ENCODE data around the gene UXS1. TPM values are rescaled to one million over a fixed set of nuclear protein-coding genes. Genes with fewer than 3 reads are reported as not detected.

Gene UXS1
- total and polyA plus RNA-seq, 8 donors: 4.3 to 23.6 (median 10.4) TPM

GRCh38 chr2:106191511-106192016, 2.5 kb downstream of the UXS1 start:
- no peak overlapping the region for H3K4me3 ChIP-seq
- H3K4me1 ChIP-seq: peaks cover 0 to 8% (median 5%) of the 10 kb centered on the region in 3 donors
- ATAC-seq (no peak), DNase-seq (peak in 1 of 6 donors; percentile 30), FAIRE-seq (no peak)
- no peaks in the 10 kb centered on the region for H3K9me3 ChIP-seq
- 72 to 73% methylated on average over 5 of the region's 5 CpGs for WGBS, 2 donors
- H3K27ac ChIP-seq: no peak overlapping the region
- no peaks in the 10 kb centered on the region for H3K36me3 ChIP-seq
- TF ChIP-seq CTCF (IDR thresholded peaks at IDR 0.05): no peak
- intact Hi-C loops (cut with DNase I): no loop called here
- no peaks in the 10 kb centered on the region for H3K27me3 ChIP-seq

- H3K9me3 ChIP-seq: no peaks in the 10 kb centered on the region
- FAIRE-seq (no peak), ATAC-seq (no peak), DNase-seq (no peak)
- peaks cover 0 to 5% (median 2%) of the 10 kb centered on the region in 3 donors for H3K4me1 ChIP-seq
- no peaks in the 10 kb centered on the region for H3K36me3 ChIP-seq
- no peak overlapping the region for H3K27ac ChIP-seq
- no peak for TF ChIP-seq CTCF (IDR thresholded peaks at IDR 0.05)
- no peaks in the 10 kb centered on the region for H3K27me3 ChIP-seq
- 77 to 90% methylated on average over 5 of the region's 5 CpGs for WGBS, 2 donors
- intact Hi-C loops (cut with DNase I): no loop called here
- H3K4me3 ChIP-seq: no peak overlapping the region
Measured at GRCh38 chr2:106189764-106190468, 4.2 kb downstream of the UXS1 start.

GRCh38 chr2:106189325-106189724, 4.8 kb downstream of the UXS1 start:
- Histone ChIP-seq H3K9me3 (no peaks in the 10 kb centered on the region), H3K4me3 (no peak overlapping the region), H3K4me1 (peaks cover 0 to 4% (median 0%) of the 10 kb centered on the region in 3 donors), H3K27ac (no peak overlapping the region), H3K36me3 (no peaks in the 10 kb centered on the region), H3K27me3 (no peaks in the 10 kb centered on the region)
- WGBS, 2 donors: 90 to 91% methylated on average over 6 of the region's 6 CpGs
- FAIRE-seq (no peak), DNase-seq (no peak), ATAC-seq (no peak)
- intact Hi-C loops (cut with DNase I): no loop called here
- no peak for TF ChIP-seq CTCF (IDR thresholded peaks at IDR 0.05)

- no peak for FAIRE-seq
- no peak for TF ChIP-seq CTCF (IDR thresholded peaks at IDR 0.05)
- intact Hi-C loops (cut with DNase I): no loop called here
- no peak for ATAC-seq
- no peaks in the 10 kb centered on the region for H3K27me3 ChIP-seq
- H3K4me1 ChIP-seq: peaks cover 0 to under 1% (median 0%) of the 10 kb centered on the region in 3 donors
- H3K27ac ChIP-seq: no peak overlapping the region
- 94 to 97% methylated on average over 14 of the region's 14 CpGs for WGBS, 2 donors
- H3K9me3 ChIP-seq: no peaks in the 10 kb centered on the region
- no peak overlapping the region for H3K4me3 ChIP-seq
- no peak for DNase-seq
- H3K36me3 ChIP-seq: no peaks in the 10 kb centered on the region
Measured at GRCh38 chr2:106187273-106187891, 6.7 kb downstream of the UXS1 start.

Measured in pancreas (tissue), 10 donors.